ENCODE results near the gene DPEP3.

DPEP3 gene

DNA sequence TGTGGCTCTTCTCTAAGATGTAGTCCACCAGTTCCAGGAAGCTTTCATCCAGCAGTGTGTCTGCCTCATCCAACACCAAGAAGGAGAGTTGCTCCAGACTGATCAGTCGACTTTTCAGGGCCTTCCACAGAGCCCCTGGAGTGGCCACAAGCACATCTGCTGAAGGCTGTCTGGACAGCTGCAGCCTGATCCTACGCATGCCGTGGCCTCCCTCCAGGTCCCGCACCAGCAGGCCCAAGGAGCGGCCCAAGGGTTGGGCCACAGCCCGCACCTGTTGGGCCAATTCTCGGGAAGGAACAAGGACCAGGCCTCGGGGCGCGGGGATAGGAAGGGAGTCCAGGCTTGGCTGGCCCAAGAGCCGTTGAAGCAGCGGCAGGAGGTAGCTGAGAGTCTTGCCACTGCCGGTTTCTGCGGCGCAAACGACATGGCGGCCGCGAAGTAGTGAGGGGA, 42.0 kb upstream of the DPEP3 start:
- Histone ChIP-seq H4K20me1 (ENCODE audit: insufficient read depth, low read length) (no peaks in the 10 kb centered on the region), H3K4me1 (ENCODE audit: low read length) (peaks cover 16% of the 10 kb centered on the region), H3K9me3 (ENCODE audit: insufficient read depth, low read length) (no peaks in the 10 kb centered on the region), H3K4me3 (ENCODE audit: low read length) (peak overlapping the region; percentile 91), H3K27ac (ENCODE audit: low read length) (peak overlapping the region; percentile 56), H3K36me3 (replicated peaks; ENCODE audit: low read depth, low read length) (peaks cover 23% of the 10 kb centered on the region), H3K4me2 (ENCODE audit: low read length) (peak overlapping the region; percentile 92), H3K79me2 (ENCODE audit: low read length) (peaks cover 43% of the 10 kb centered on the region), H3K27me3 (ENCODE audit: low read depth, low read length) (no peaks in the 10 kb centered on the region), H2AFZ (ENCODE audit: low read depth, low read length) (no peak overlapping the region), H3K9ac (ENCODE audit: low read length) (peak overlapping the region; percentile 89)
- no peak for TF ChIP-seq EZH2phosphoT487 (IDR thresholded peaks at IDR 0.05; ENCODE audit: low read depth)
- TF ChIP-seq, protein P1, sequence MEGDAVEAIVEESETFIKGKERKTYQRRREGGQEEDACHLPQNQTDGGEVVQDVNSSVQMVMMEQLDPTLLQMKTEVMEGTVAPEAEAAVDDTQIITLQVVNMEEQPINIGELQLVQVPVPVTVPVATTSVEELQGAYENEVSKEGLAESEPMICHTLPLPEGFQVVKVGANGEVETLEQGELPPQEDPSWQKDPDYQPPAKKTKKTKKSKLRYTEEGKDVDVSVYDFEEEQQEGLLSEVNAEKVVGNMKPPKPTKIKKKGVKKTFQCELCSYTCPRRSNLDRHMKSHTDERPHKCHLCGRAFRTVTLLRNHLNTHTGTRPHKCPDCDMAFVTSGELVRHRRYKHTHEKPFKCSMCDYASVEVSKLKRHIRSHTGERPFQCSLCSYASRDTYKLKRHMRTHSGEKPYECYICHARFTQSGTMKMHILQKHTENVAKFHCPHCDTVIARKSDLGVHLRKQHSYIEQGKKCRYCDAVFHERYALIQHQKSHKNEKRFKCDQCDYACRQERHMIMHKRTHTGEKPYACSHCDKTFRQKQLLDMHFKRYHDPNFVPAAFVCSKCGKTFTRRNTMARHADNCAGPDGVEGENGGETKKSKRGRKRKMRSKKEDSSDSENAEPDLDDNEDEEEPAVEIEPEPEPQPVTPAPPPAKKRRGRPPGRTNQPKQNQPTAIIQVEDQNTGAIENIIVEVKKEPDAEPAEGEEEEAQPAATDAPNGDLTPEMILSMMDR (IDR thresholded peaks at IDR 0.05; ENCODE audit: low read depth, low read length) = no peak

DNA sequence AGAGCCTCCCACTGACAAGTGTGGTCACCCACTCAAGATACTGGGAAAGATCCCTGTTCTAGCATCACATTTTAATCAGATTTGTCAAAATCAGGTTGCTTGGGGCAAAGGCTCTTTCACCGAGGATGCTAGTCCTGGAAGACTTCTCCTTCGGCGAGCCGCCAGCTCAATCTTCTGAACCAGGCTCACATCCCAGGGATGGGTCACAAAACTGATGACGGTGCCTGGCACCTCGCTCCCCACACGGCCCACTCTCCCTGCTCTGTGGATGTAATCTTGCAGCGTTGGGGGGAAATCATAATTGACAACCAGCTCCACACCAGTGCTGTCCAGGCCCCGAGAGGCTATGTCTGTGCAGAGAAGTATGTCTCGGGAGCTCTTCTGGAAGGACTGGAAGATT, 41.2 kb upstream of the DPEP3 start:
- Histone ChIP-seq H4K20me1 (ENCODE audit: insufficient read depth, low read length) (no peaks in the 10 kb centered on the region), H3K4me1 (ENCODE audit: low read length) (peaks cover 16% of the 10 kb centered on the region), H3K36me3 (replicated peaks; ENCODE audit: low read depth, low read length) (peaks cover 20% of the 10 kb centered on the region), H3K27me3 (ENCODE audit: low read depth, low read length) (no peaks in the 10 kb centered on the region), H3K4me3 (ENCODE audit: low read length) (no peak overlapping the region; the same call in 1 of the 2 replicates), H2AFZ (ENCODE audit: low read depth, low read length) (no peak overlapping the region), H3K79me2 (ENCODE audit: low read length) (peaks cover 43% of the 10 kb centered on the region), H3K27ac (ENCODE audit: low read length) (no peak overlapping the region), H3K9ac (ENCODE audit: low read length) (no peak overlapping the region), H3K9me3 (ENCODE audit: insufficient read depth, low read length) (no peaks in the 10 kb centered on the region), H3K4me2 (ENCODE audit: low read length) (peak overlapping the region; percentile 92; the same call in 1 of the 2 replicates)
- TF ChIP-seq, protein P1 (IDR thresholded peaks at IDR 0.05; ENCODE audit: low read depth, low read length) = no peak
- no peak for TF ChIP-seq EZH2phosphoT487 (IDR thresholded peaks at IDR 0.05; ENCODE audit: low read depth)

DNA sequence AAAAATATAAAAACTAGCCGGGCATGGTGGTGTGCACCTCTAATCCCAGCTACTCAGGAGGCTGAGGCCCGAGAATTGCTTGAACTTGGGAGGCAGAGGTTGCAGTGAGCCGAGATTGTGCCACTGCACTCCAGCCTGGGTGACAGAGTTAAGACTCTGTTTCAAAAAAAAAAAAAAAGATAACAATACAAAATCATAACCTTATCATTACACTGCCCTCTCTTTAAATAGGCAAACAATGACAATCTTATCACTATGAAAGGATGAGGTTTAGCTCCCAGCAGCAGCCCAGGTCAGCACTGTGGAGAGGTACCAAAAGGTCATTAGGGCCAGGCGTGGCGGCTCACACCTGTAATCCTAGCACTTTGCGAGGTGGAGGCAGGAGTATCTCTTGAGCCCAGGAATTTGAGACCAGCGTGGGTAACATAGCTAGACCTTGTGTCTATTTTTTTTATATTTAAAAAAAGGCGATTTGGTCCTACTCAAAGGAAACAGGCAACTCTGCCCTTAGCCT, 38.9 kb upstream of the DPEP3 start:
- Histone ChIP-seq H3K4me1 (ENCODE audit: low read length) (peaks cover 13% of the 10 kb centered on the region), H3K9ac (ENCODE audit: low read length) (no peak overlapping the region), H3K9me3 (ENCODE audit: insufficient read depth, low read length) (no peaks in the 10 kb centered on the region), H3K27ac (ENCODE audit: low read length) (no peak overlapping the region), H4K20me1 (ENCODE audit: insufficient read depth, low read length) (no peaks in the 10 kb centered on the region), H3K4me2 (ENCODE audit: low read length) (no peak overlapping the region), H3K79me2 (ENCODE audit: low read length) (peaks cover 34% of the 10 kb centered on the region), H2AFZ (ENCODE audit: low read depth, low read length) (no peak overlapping the region), H3K27me3 (ENCODE audit: low read depth, low read length) (no peaks in the 10 kb centered on the region), H3K36me3 (replicated peaks; ENCODE audit: low read depth, low read length) (peaks cover 11% of the 10 kb centered on the region), H3K4me3 (ENCODE audit: low read length) (no peak overlapping the region)
- TF ChIP-seq, protein P1 (IDR thresholded peaks at IDR 0.05; ENCODE audit: low read depth, low read length) = no peak
- TF ChIP-seq EZH2phosphoT487 (IDR thresholded peaks at IDR 0.05; ENCODE audit: low read depth) = no peak

DNA sequence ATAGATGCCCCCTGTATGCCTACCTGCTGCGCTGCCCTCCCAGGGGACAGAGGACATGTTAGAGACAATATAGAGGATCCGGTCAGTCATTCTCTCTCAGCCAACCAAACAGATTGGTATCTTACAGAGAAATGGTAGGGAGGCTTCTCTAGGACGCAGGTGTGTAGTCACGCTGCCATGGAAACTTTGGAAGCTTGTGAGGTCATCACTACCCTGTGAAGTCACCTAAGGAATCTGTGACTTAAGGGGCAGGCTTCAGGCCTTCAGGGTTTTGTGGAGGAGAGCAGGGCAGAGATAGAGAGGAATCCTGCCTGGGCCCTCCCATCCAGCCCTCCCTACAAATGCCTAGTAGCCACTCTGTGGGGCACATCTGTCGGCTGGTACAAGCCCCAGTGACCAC, 35.4 kb upstream of the DPEP3 start, which contains the start of gene DPEP2NB:
TSS of gene DPEP2NB (minus strand) at position 231 of the 400 bp plus-strand sequence. CDS start at position 90, 141 bp downstream.
- Histone ChIP-seq H3K4me3 (ENCODE audit: low read length) (no peak within 1 kb of the TSS), H3K36me3 (replicated peaks; ENCODE audit: low read depth, low read length) (no peaks in the 10 kb centered on the region), H3K27ac (ENCODE audit: low read length) (no peak within 1 kb of the TSS), H3K4me1 (ENCODE audit: low read length) (no peaks in the 10 kb centered on the region), H3K4me2 (ENCODE audit: low read length) (no peak within 1 kb of the TSS), H3K9ac (ENCODE audit: low read length) (no peak within 1 kb of the TSS), H3K27me3 (ENCODE audit: low read depth, low read length) (no peaks in the 10 kb centered on the region), H3K79me2 (ENCODE audit: low read length) (no peaks in the 10 kb centered on the region), H4K20me1 (ENCODE audit: insufficient read depth, low read length) (no peaks in the 10 kb centered on the region), H2AFZ (ENCODE audit: low read depth, low read length) (no peak within 1 kb of the TSS), H3K9me3 (ENCODE audit: insufficient read depth, low read length) (no peaks in the 10 kb centered on the region)
- no peak for TF ChIP-seq EZH2phosphoT487 (IDR thresholded peaks at IDR 0.05; ENCODE audit: low read depth)
- TF ChIP-seq, protein P1 (IDR thresholded peaks at IDR 0.05; ENCODE audit: low read depth, low read length) = no peak
